Kidney (tissue), 14 donors: ENCODE data around the gene SPOCK2. TPM values are rescaled to one million over a fixed set of nuclear protein-coding genes. Genes with fewer than 3 reads are reported as not detected.

ENCODE experiments used
- DNase-seq, 5 donors: peaks; one replicate each; pipeline ENCODE4 v3.0.0-alpha.2; 2013 to 2020
- FAIRE-seq: peaks from 2 replicates; lab custom pipeline; 2012; peaks lifted over from hg19 to GRCh38; lab: Jason Lieb, UNC
- H3K27ac ChIP-seq, 2 donors: one replicate each; pipeline ENCODE4 v1.7.0; 2013; ENCODE audit warnings: low read depth in 2 of 2, low read length in 2 of 2, inconsistent platforms in 1 of 2
- H3K27me3 ChIP-seq: one replicate; pipeline ENCODE4 v1.7.1; 2013; ENCODE audit warnings: low read length, inconsistent platforms; ENCODE audit not compliant: control insufficient read depth, insufficient read depth
- H3K36me3 ChIP-seq, 3 donors: one replicate each; pipeline versions ENCODE4 v1.7.0 to v1.7.1; 2013; ENCODE audit warnings: low read length in 3 of 3, control low read depth in 1 of 3, inconsistent platforms in 1 of 3; ENCODE audit not compliant: insufficient read depth in 3 of 3, control insufficient read depth in 2 of 3
- H3K4me1 ChIP-seq, 3 donors: one replicate each; pipeline versions ENCODE4 v1.7.0 to v1.7.1; 2013; ENCODE audit warnings: low read length in 3 of 3, inconsistent platforms in 1 of 3, low read depth in 1 of 3; ENCODE audit not compliant: control insufficient read depth in 2 of 3, insufficient read depth in 2 of 3
- H3K4me3 ChIP-seq, 3 donors: one replicate each; pipeline versions ENCODE4 v1.7.0 to v1.8.1; 2013; ENCODE audit warnings: low read length in 3 of 3, control low read depth in 1 of 3, inconsistent platforms in 1 of 3
- H3K9ac ChIP-seq, 3 donors: one replicate each; pipeline versions ENCODE4 v1.7.0 to v1.7.1; 2013; ENCODE audit warnings: low read length in 3 of 3, control low read depth in 1 of 3, inconsistent platforms in 1 of 3
- H3K9me3 ChIP-seq, 3 donors: one replicate each; pipeline versions ENCODE4 v1.7.0 to v1.7.1; 2013; ENCODE audit warnings: low read length in 3 of 3, control low read depth in 1 of 3, inconsistent platforms in 1 of 3; ENCODE audit not compliant: control insufficient read depth in 2 of 3, insufficient read depth in 1 of 3
- CTCF ChIP-seq: IDR thresholded peaks from 3 replicates; pipeline ENCODE4 v1.5.1; 2012; ENCODE audit warnings: mild to moderate bottlenecking, moderate library complexity, borderline replicate concordance; ENCODE audit not compliant: insufficient read depth; ENCODE audit errors: extremely low read depth
- intact Hi-C: fragments of 100-400 bp; cut with DNase I; formaldehyde crosslinking; loops from one replicate; pipeline ENCODE4 v1.11.1; 2022
- polyA plus RNA-seq: library from polyadenylated mRNA; stranded (reverse); fragments of 350-450 nt; fragmentation: Illumina TruSeq; extraction: RNeasy Lipid Tissue Mini Kit (QIAGEN cat#74804); gene quantifications from one replicate; pipeline ENCODE4 v1.2.3, GENCODE V29; 2014; ENCODE audit warnings: low read depth, low replicate concordance; ENCODE audit not compliant: insufficient read depth
- total RNA-seq: library from RNA; stranded (reverse); fragmentation: NEBNext Ultra II Directional; extraction: Animal tissue kit (Norgen Biotek cat#: 25700); gene quantifications from one replicate; pipeline ENCODE4 v1.2.1, GENCODE V29; 2021
- donor health status: control.
- donor health status: control.
- donor health status: control.
- donor health status: control.
- donor health status: control.
- donor health status: DM: yes; HTN: yes; CAD: no.
- donor health status: Normal renal cell carcinoma (clear cell type).

SPOCK2 gene
- total and polyA plus RNA-seq, 2 donors from 2014 or later: 19.7 to 103 TPM

- H3K4me3 ChIP-seq: no peak overlapping the region
- DNase-seq (no peak), FAIRE-seq (no peak)
- H3K27ac ChIP-seq: no peak overlapping the region
- H3K27me3 ChIP-seq: no peaks in the 10 kb centered on the region
- no peak overlapping the region for H3K9ac ChIP-seq
- H3K4me1 ChIP-seq: no peaks in the 10 kb centered on the region
- H3K36me3 ChIP-seq: no peaks in the 10 kb centered on the region
- H3K9me3 ChIP-seq: no peaks in the 10 kb centered on the region
- TF ChIP-seq CTCF: no peak
- intact Hi-C loops: loop anchor here (10.0 kb wide), 1 partner anchor 207 kb away; no protein-coding TSS in a partner anchor
These were observed 39.2 kb upstream of the SPOCK2 start for GRCh38 chr10:72127571-72127970.

- DNase-seq: no peak
- no peak overlapping the region for H3K27ac ChIP-seq
- H3K36me3 ChIP-seq: no peaks in the 10 kb centered on the region
- no peak overlapping the region for H3K4me3 ChIP-seq
- no peak for FAIRE-seq
- H3K9ac ChIP-seq: no peak overlapping the region
- no peaks in the 10 kb centered on the region for H3K27me3 ChIP-seq
- TF ChIP-seq CTCF: no peak
- intact Hi-C loops: loop anchor here (10.0 kb wide), 1 partner anchor 208 kb away; no protein-coding TSS in a partner anchor
- no peaks in the 10 kb centered on the region for H3K9me3 ChIP-seq
- H3K4me1 ChIP-seq: no peaks in the 10 kb centered on the region
These were observed 38.5 kb upstream of the SPOCK2 start for GRCh38 chr10:72126872-72127232.

- Histone ChIP-seq H3K36me3 (no peaks in the 10 kb centered on the region), H3K27me3 (no peaks in the 10 kb centered on the region), H3K9me3 (no peaks in the 10 kb centered on the region), H3K4me3 (no peak overlapping the region), H3K9ac (no peak overlapping the region), H3K27ac (no peak overlapping the region), H3K4me1 (no peaks in the 10 kb centered on the region)
- intact Hi-C loops: loop anchor here (10.0 kb wide), 1 partner anchor 208 kb away; no protein-coding TSS in a partner anchor
- TF ChIP-seq CTCF: peak; percentile 23
- FAIRE-seq (no peak), DNase-seq (peak in 1 of 5 donors; percentile 28)
These were observed 38.0 kb upstream of the SPOCK2 start for GRCh38 chr10:72126184-72126871.
